DMS79 (cell line): ENCODE results near the gene RAB15.
A peak's percentile ranks its signal among the peaks of the same experiment; 100 is the strongest.

Source experiments
- DNase-seq: peaks from one replicate; lab custom pipeline; 2025; lab: John Stamatoyannopoulos, UW

The RAB15 gene

GRCh38 chr14:64955297-64955696 is 16.8 kb downstream of the RAB15 start:
- no peak for DNase-seq

- no peak for DNase-seq
These were observed 17.5 kb downstream of the RAB15 start for GRCh38 chr14:64954491-64955240.

- no peak for DNase-seq
These were observed 18.5 kb downstream of the RAB15 start for GRCh38 chr14:64953661-64954060.

- DNase-seq = no peak
These were observed 18.9 kb downstream of the RAB15 start for GRCh38 chr14:64953310-64953654.

GRCh38 chr14:64952598-64953309 is 19.4 kb downstream of the RAB15 start:
- DNase-seq = no peak

- DNase-seq = no peak
These were observed 20.4 kb downstream of the RAB15 start for GRCh38 chr14:64951724-64952123.

GRCh38 chr14:64951291-64951690 is 20.8 kb downstream of the RAB15 start:
- DNase-seq = no peak

- DNase-seq = no peak
These were observed 21.2 kb downstream of the RAB15 start for GRCh38 chr14:64950889-64951288.

GRCh38 chr14:64948612-64949210 is 23.4 kb downstream of the RAB15 start:
- DNase-seq = no peak

GRCh38 chr14:64947710-64948611 is 24.2 kb downstream of the RAB15 start:
- no peak for DNase-seq

GRCh38 chr14:64946310-64947045 is 25.7 kb downstream of the RAB15 start:
- DNase-seq = no peak

- no peak for DNase-seq
These were observed 26.5 kb downstream of the RAB15 start for GRCh38 chr14:64945431-64946178.

GRCh38 chr14:64944861-64945260 is 27.3 kb downstream of the RAB15 start:
- no peak for DNase-seq

GRCh38 chr14:64944041-64944440 is 28.1 kb downstream of the RAB15 start:
- no peak for DNase-seq

- DNase-seq = no peak
These were observed 28.6 kb downstream of the RAB15 start for GRCh38 chr14:64943556-64943955.

- DNase-seq = peak; percentile 100
These were observed 29.5 kb downstream of the RAB15 start, which contains the start of gene GPX2 for GRCh38 chr14:64942531-64943111. Gene GPX2, minus strand, starts transcription at chr14:64942745. Its CDS starts 19 bp downstream, at chr14:64942726.

- peak; percentile 71 for DNase-seq
These were observed 31.7 kb downstream of the RAB15 start for GRCh38 chr14:64940336-64940910.

GRCh38 chr14:64939817-64940190 is 32.3 kb downstream of the RAB15 start:
- no peak for DNase-seq

GRCh38 chr14:64938972-64939816 is 32.9 kb downstream of the RAB15 start:
- no peak for DNase-seq
